Type B pancreatic cell (in vitro differentiated cells): ENCODE data around the gene FARP2. TPM values are rescaled to one million over a fixed set of nuclear protein-coding genes. Genes with fewer than 3 reads are reported as not detected.
A peak's percentile ranks its signal among the peaks of the same experiment; 100 is the strongest.

Source experiments
- DNase-seq: peaks from one replicate; pipeline ENCODE4 v3.0.0; 2021; ENCODE audit warnings: mixed read lengths; ENCODE audit not compliant: unreplicated experiment; ENCODE audit errors: extremely low spot score
- H3K27ac Mint-ChIP-seq: 2 replicates; pipeline ENCODE4 v1.8.0; 2021; ENCODE audit warnings: mild to moderate bottlenecking, mixed read lengths
- H3K27me3 Mint-ChIP-seq: 2 replicates; pipeline ENCODE4 v1.8.0; 2021; ENCODE audit warnings: mixed read lengths
- H3K36me3 Mint-ChIP-seq: 2 replicates; pipeline ENCODE4 v1.8.0; 2021; ENCODE audit warnings: mixed read lengths
- H3K4me1 Mint-ChIP-seq: one replicate; pipeline ENCODE4 v1.8.0; 2021; ENCODE audit warnings: mixed read lengths; ENCODE audit not compliant: unreplicated experiment
- H3K4me3 Mint-ChIP-seq: 2 replicates; pipeline ENCODE4 v1.8.0; 2021; ENCODE audit warnings: mild to moderate bottlenecking, mixed read lengths
- H3K9me3 Mint-ChIP-seq: 2 replicates; pipeline ENCODE4 v1.8.0; 2021; ENCODE audit warnings: mixed read lengths
- microRNA-seq: library from miRNA; unstranded; fragments of <30 nt; microRNA quantifications from one replicate; pipeline ENCODE4, GENCODE V29; 2020
- total RNA-seq: library from RNA; stranded (reverse); gene quantifications from 2 replicates; pipeline ENCODE4 v1.2.1, GENCODE V29; 2021; ENCODE audit warnings: low replicate concordance
- TF ChIP-seq, protein P1 (sequence below): fragments of 200-600 bp; sonication (generic); conservative IDR thresholded peaks from 2 replicates; pipeline ENCODE4 v1.5.0; 2021; ENCODE audit warnings: antibody characterized with exemption, mild to moderate bottlenecking

The FARP2 gene
- total RNA-seq, 1 donor from 2014 or later, result 62.5 TPM

DNA sequence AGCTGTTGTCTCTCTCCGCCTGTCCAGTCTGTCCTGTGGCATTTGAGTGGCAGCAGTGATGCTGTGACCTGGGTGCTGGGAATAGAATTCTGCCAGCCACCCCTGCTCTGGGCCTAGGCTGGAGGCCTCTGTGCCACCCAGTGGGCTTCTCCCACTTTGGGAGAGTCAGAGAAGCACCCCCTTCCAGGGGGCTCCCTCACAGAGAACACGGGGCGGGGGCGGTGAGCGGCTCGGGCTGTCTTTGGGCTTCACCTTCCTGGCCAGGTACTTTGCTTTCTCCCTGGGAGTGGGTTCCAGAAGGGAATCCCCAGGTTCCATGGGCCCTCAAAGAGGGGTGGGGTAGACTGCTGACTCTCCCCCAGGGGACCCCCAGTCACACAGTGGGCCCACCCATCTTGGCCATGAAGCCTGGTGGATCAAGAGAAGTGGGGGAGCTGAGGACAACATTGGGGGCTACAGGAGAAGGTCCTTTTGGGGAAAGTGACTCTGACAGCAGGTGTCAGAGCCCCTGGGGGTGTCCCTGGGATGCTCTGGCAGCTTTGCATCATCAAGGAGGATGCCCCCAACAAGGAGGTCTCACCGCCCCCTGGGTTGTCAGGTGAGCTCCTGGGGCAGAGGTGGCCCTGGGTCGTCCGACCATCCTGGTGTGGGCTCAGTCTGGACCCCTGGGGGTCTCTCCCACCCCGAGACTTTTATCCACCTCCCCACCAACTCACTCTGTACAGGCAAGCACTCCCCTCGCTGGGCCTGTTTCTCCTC lies 183.7 kb downstream of the FARP2 start:
- DNase-seq, result no peak
- Mint-ChIP-seq H3K4me1 (peaks cover 10% of the 10 kb centered on the region), H3K27ac (peak overlapping the region; percentile 76), H3K4me3 (peak overlapping the region; percentile 74), H3K27me3 (peaks cover 21% of the 10 kb centered on the region), H3K9me3 (no peaks in the 10 kb centered on the region), H3K36me3 (no peaks in the 10 kb centered on the region)
- TF ChIP-seq, protein P1, sequence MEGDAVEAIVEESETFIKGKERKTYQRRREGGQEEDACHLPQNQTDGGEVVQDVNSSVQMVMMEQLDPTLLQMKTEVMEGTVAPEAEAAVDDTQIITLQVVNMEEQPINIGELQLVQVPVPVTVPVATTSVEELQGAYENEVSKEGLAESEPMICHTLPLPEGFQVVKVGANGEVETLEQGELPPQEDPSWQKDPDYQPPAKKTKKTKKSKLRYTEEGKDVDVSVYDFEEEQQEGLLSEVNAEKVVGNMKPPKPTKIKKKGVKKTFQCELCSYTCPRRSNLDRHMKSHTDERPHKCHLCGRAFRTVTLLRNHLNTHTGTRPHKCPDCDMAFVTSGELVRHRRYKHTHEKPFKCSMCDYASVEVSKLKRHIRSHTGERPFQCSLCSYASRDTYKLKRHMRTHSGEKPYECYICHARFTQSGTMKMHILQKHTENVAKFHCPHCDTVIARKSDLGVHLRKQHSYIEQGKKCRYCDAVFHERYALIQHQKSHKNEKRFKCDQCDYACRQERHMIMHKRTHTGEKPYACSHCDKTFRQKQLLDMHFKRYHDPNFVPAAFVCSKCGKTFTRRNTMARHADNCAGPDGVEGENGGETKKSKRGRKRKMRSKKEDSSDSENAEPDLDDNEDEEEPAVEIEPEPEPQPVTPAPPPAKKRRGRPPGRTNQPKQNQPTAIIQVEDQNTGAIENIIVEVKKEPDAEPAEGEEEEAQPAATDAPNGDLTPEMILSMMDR, result no peak

DNA sequence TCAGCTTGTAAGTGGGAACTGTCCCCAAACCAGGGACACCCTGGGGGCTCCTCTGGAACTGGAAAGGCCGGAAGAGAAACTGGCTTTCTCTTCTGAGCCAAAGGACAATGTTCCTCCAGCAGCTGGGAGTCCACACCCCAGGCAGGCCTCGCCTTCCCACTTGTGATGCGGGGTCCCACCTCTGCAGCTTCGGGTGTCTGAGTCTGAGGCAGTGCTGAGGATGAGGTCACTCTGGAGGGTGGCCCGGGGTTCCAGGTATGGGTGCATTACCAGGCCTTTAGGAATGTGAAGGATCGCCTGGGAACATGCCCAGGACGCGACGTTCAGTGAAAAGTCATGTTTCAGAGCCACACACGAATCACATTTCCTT lies 184.3 kb downstream of the FARP2 start:
- Mint-ChIP-seq H3K9me3 (no peaks in the 10 kb centered on the region), H3K4me3 (peak overlapping the region; percentile 74), H3K36me3 (no peaks in the 10 kb centered on the region), H3K4me1 (peaks cover 10% of the 10 kb centered on the region), H3K27me3 (peaks cover 21% of the 10 kb centered on the region), H3K27ac (peak overlapping the region; percentile 76)
- no peak for DNase-seq
- TF ChIP-seq, protein P1, result no peak

DNA sequence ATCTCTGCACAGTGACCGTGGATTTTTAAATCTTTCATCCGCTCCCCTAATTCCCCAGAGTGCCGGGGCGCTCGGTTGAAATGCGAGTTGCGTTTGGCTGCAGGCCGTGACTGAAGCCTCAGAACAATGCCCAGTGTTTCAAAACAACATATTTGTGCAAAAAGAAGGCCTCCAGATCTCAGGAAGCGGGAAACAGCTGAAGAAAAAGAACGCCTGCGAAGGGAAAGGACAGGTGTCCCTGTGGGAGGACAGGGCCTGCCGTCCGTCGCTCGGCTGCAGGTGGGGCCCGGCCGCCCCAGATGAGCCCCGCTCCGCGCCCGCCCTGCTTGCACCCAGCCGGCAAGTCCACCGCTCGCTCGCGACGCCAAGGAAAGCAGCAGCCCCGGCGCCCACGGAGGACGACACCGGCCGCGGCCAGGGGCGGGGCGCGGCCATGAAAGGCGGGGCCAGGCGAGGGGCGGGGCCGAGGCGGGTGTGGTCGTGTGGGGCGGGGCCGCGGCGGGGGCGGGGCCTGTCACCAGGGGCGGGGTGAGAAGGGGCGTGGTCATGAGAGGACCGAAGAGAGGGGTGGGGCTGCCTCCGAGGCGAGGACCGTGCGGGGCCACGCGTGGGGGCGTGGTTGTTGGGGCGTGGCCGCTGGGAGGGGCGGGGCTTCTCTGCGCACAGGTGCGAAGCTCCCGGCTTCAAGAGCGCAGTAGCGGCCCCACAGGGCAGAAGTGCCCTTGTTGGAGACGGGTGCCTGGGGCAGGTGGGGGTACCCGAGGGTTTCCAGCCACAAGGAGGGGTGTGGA lies 184.9 kb downstream of the FARP2 start:
- no peaks in the 10 kb centered on the region for H3K9me3 Mint-ChIP-seq
- H3K4me3 Mint-ChIP-seq, result peak overlapping the region; percentile 74
- H3K27ac Mint-ChIP-seq, result peak overlapping the region; percentile 76
- DNase-seq, result no peak
- peaks cover 10% of the 10 kb centered on the region for H3K4me1 Mint-ChIP-seq
- no peaks in the 10 kb centered on the region for H3K36me3 Mint-ChIP-seq
- peaks cover 21% of the 10 kb centered on the region for H3K27me3 Mint-ChIP-seq
- TF ChIP-seq, protein P1, result no peak

DNA sequence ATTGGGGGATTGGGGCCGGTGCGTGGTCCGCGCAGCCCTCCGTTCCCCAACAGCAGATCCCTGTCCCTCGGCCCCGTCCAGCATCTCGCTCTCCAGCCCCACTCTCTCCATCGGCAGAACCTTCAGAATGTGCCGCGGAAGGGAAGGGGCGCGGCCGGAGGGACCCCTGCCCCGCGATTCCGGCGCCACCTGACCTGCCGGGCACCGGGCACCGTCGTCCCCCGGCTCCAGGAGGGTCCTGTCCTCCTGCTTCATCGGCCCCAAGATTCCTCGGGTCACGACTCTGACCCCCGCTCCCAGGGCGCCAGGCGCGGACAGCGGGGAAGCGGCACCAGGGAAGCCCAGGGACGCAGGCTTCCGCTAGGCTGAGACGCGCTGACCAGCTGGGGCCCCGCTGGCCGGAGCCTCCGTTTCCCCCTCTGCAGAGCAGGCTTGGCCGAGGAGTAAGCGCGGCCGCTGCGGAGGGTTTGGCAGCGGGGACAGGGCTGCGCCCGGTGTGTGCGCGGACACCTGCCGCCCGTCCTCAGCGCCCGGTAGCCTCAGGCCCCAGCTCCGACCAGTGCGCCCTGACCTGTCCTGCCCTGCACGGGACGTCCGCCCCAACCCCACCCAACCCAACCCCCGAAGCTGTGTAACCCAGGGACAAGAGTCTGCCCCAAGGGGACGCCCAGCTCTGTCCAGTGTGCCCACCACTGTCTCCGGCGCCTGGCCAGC lies 185.6 kb downstream of the FARP2 start:
- TF ChIP-seq, protein P1, result no peak
- H3K27me3 Mint-ChIP-seq, result peaks cover 18% of the 10 kb centered on the region
- H3K36me3 Mint-ChIP-seq, result no peaks in the 10 kb centered on the region
- H3K27ac Mint-ChIP-seq, result no peak overlapping the region
- no peak for DNase-seq
- no peak overlapping the region for H3K4me3 Mint-ChIP-seq
- H3K4me1 Mint-ChIP-seq, result peaks cover 10% of the 10 kb centered on the region
- no peaks in the 10 kb centered on the region for H3K9me3 Mint-ChIP-seq

DNA sequence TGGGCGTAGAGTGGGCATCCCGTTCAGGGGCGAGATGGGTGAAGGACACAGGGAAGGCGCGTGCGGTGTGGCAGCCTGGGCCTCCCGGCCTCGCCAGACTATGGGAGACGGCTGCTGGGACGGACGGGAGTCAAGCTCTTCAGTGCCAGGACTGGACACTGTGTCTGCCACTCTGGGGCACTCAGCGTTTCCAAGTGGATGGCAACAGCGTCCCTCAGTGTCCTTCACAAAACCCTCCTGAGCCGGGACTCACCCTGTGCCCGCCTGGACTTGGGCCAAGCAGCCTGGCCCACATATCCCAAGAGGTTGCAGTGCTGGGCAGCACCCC lies 186.2 kb downstream of the FARP2 start:
- H3K4me3 Mint-ChIP-seq, result no peak overlapping the region
- no peak overlapping the region for H3K27ac Mint-ChIP-seq
- peaks cover 10% of the 10 kb centered on the region for H3K4me1 Mint-ChIP-seq
- DNase-seq, result no peak
- TF ChIP-seq, protein P1, result no peak
- H3K27me3 Mint-ChIP-seq, result peaks cover 18% of the 10 kb centered on the region
- H3K36me3 Mint-ChIP-seq, result no peaks in the 10 kb centered on the region
- H3K9me3 Mint-ChIP-seq, result no peaks in the 10 kb centered on the region

Small RNAs within 50 kb of the gene (microRNA-seq; reads per million reads assigned to microRNA genes)
- gene MIR3133, result not detected

Other genes starting within 250 kb of the FARP2 start
- 31.8 and 50.9 TPM in 2 replicates for gene PASK, start 206.8 kb upstream of the FARP2 start, total RNA-seq
- 50.7 and 52.4 TPM in 2 replicates for gene PPP1R7, start 205.8 kb upstream of the FARP2 start, total RNA-seq
- gene ANO7, start 167.6 kb upstream of the FARP2 start, total RNA-seq, result 1.7 and 3.3 TPM in 2 replicates
- 466 and 659 TPM in 2 replicates for gene HDLBP, start 40.6 kb upstream of the FARP2 start, total RNA-seq
- 333 and 425 TPM in 2 replicates for gene SEPTIN2, start 40.4 kb upstream of the FARP2 start, total RNA-seq
- 182 and 198 TPM in 2 replicates for gene STK25, start 152.3 kb downstream of the FARP2 start, total RNA-seq
- 41.5 and 108 TPM in 2 replicates for gene BOK, start 202.5 kb downstream of the FARP2 start, total RNA-seq